HUDEP-2 (cell line): Measurements from ENCODE around the gene ST7.
"Not testable (repeated sequence)": the region's sequence is repeated elsewhere in the genome, so short reads cannot be mapped to it uniquely, and the experiment has no call there.

Experiments
- DNase-seq, 76 experiments: peaks; one replicate each; lab custom pipeline; 2025; ENCODE audit not compliant: unreplicated experiment in 76 of 76; lab: John Stamatoyannopoulos, UW

The ST7 gene

DNA sequence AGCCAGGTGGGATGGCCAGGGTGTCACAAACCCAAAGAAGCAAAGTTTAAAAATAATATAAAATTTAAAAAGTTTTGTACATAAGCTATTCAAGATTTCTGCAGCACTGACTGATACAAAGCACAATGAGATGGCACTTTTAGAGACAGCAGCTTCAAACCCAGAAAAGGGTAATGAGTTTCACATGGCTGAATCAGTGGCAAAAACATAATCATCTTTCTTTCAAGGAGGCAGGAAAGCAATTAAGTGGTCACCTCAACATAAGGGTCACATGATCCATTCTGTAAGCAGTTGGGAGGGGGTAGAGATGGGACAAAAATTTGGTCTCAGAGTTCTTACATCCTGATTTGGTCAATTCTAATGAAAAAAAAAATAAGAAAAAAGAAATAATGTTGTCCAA lies 17.9 kb downstream of the ST7 start:
- DNase-seq: not testable (repeated sequence)

- no peak for DNase-seq
Observed at GRCh38 chr7:116971869-116972268, 18.6 kb downstream of the ST7 start.

DNA sequence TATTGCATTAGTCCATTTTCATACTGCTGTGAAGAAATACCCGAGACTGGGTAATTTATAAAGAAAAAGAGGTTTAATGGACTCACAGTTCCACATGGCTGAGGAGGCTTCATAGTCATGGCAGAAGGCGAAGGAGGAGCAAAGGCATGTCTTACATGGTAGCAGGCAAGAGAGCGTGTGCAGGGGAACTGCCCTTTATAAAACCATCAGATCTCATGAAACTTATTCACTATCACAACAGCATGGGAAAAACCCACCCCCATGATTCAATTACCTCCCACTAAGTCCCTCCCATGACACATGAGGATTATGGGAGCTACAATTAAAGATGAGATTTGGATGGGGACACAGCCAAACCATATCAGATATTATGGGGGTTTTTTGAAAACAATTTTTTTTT lies 21.7 kb downstream of the ST7 start:
- DNase-seq: not testable (repeated sequence)

DNA sequence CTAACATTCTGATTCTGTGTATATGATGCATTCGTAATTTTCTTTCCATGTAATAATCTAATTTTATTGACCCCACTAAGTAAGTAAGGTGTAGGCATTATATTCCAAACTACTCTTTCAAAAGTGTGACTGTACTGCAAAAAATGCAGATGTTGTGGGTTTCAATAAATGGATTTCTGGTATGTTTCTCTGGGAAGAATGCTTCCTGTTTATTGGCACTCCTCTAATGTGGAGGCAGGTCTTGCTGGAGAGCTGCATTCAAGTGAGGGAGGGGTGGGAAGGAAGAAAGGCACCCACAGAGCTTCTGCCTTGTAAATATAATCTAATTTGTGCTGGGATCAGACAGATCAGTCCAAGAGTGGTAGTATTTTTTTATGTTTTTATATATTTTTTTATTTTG lies 23.9 kb downstream of the ST7 start:
- no peak for DNase-seq

DNA sequence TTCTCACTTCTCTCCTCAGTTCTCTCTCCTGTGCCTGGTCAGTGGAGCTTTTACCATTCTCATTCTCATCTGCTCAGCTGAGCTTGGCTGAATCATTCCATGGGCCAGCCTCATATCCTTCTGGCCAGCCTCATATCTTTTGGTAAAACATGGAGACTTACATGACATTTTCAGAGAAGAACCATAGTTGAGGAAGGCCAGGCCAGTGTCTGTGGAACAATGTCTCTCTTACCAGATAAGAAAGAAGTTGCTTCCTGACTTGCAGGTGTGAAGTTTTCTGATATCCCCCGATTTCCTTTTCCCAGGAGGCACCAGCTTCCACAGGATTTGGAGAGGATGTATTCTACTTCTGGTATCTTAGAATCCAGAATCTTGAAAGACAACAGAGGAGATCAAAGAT lies 24.7 kb downstream of the ST7 start:
- DNase-seq: no peak

- DNase-seq: no peak
Observed at GRCh38 chr7:116979430-116979829, 26.1 kb downstream of the ST7 start.

DNA sequence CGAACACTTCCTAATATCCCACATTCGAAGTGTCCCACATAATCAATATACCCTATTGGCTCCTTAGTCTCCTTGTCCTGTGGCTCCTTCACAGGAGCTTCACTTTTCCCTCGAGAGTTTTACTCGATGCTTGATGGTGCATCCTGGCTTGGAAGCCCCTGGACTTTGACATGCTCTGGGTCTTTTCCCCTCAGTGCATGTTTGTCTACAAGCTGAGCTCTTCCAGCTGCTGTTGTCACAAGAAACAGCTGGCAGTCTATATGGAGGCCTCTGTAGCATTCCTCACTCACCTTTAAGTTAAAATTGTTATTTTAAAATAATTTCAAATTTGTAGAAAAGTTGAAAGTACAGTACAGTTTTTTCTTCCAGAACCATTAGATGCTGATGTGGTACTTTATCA lies 27.1 kb downstream of the ST7 start:
- no peak for DNase-seq

- peak in 2 of 76 experiments; percentile 4 to 13 for DNase-seq
Observed at GRCh38 chr7:116981939-116982338, 28.6 kb downstream of the ST7 start.

DNA sequence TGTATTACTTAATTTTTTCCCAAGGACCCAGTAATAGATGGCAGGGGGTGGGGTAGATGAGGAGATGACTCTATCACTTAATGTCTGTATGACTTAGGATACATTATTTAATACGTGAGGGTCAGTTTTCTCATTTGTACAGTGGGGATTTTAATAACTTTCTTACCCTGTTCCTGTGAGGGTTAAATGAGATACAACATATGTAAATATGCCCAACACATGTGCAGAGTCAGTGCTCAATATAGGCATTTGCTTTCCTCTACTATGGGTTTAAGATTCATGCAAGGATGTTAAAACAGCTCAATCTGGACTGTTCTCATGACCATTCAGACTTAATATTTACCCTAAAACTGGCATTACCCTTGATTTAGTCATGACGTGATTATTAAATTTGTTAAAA lies 31.2 kb downstream of the ST7 start:
- no peak for DNase-seq

DNA sequence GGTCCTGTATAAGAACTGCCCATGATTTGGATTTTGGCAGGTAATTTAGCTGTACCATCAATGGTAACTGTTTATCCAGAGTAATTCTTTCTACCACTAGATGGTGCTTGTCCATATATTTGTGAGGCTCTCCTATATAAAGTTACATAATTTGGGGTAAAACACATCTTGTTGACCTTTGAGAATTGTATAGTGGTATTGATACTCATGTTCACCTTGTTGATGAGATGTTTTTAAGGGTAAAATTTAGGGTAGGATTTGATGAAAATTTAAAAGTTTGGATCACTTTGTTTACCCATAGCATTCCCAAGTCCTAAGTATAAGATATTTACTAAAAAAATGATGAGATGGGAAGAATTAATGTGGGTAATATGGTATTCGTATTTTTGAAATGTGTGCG lies 31.6 kb downstream of the ST7 start:
- peak in 15 of 76 experiments; percentile 4 to 51 (median 25) for DNase-seq

DNA sequence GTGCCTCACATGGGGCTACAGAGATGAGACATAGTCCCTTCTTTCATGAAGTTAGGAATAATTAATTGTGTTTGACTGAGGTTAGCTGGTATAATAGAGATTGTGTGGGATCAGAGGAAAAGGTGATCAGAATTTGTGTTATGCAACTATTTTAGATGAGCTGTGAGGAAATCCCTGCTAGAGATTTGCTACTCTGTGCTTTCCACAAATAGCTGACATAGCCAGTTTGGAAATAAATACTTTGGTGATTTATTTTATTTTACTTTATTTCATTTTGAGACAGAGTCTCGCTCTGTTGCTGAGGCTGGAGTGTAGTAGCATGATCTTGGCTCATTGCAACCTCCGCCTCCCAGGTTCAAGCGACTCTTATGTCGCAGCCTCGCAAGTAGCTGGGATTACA lies 32.3 kb downstream of the ST7 start:
- no peak for DNase-seq

GRCh38 chr7:116986611-116987565 lies 33.6 kb downstream of the ST7 start:
- no peak for DNase-seq

DNA sequence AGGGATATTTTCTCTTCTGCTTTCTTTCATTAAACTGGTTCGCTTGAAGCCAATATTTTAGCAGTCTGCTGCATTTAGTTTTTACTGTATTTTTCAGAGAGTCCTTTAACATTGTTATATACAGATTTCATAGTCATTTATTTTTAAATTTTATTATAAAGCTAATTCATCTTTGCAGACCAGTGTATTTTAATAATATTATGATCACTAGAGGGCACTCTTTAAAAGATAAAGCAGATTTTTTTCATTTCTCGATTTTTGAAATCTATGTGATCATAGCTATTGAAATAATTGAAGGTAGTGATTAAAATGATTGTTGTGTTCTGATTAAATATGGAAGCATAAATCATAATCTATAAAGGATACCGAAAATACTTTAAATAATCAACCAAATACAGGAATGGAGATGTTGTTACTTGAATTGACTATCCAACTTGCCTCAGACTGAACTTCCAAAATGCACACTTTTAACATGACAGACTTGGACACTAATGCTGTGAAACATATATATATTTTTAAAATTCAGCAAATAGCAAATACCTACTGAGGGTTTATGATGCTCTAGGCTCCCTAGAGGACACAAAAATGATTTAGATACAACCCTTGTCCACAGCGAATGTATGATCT lies 35.2 kb downstream of the ST7 start:
- no peak for DNase-seq

- no peak for DNase-seq
Observed at GRCh38 chr7:116990056-116990455, 36.8 kb downstream of the ST7 start.

DNA sequence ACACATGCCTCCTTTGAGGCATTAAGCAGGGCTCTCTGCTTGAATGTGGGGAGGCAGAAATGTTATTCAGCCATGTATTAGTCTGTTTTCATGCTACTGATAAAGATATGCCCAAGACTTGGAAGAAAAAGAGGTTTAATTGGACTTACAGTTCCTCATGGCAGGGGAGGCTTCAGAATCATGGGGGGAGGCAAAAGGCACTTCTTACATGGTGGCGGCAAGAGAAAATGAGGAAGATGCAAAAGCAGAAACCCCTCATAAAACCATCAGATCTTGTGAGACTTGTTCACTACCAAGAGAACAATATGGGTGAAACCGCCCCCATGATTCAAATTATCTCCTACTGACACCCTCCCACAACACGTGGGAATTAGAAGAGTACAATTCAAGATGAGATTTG lies 37.9 kb downstream of the ST7 start:
- no peak for DNase-seq

- no peak for DNase-seq
Observed at GRCh38 chr7:116994611-116995010, 41.3 kb downstream of the ST7 start.

- DNase-seq: no peak
Observed at GRCh38 chr7:116997972-116998371, 44.7 kb downstream of the ST7 start.

- no peak for DNase-seq
Observed at GRCh38 chr7:116998567-116999175, 45.4 kb downstream of the ST7 start.

DNA sequence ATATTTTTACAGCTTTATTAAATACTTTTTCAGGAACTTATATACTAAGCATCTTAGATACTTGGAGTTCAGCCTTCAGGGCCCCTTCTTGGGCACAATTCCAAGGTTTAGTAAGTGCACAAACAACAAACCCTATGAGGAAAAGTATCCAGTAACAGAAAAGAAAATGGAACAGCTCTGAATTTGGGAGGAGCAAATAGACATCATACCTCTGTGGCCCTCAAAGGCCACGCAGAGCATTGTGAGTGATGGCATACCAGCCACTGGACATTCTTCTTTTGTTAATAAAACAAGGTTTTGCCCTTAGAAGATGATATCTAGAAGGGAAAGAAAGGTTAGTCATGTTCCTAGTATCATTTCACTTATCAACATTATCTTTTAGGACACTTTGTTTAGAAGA lies 46.0 kb downstream of the ST7 start:
- DNase-seq: no peak

DNA sequence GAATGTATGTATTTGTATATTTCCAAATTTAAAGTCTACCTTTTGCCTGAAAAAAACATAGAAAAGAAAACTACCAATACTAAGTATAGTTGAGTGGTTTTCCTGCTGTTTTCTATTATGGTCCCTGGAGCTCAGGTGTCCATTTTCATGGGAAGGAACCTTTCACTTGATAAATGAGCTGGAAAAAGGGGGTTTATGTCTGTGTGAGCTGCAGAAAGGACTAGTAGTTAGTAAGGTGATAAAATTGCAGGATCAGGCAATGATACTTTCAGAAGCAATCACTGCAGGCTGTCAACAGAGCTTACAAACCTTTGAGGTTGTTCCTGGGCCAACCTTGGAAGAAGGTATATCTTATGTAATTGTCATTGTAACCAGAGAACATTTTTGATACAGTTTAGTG lies 48.0 kb downstream of the ST7 start:
- DNase-seq: no peak

DNA sequence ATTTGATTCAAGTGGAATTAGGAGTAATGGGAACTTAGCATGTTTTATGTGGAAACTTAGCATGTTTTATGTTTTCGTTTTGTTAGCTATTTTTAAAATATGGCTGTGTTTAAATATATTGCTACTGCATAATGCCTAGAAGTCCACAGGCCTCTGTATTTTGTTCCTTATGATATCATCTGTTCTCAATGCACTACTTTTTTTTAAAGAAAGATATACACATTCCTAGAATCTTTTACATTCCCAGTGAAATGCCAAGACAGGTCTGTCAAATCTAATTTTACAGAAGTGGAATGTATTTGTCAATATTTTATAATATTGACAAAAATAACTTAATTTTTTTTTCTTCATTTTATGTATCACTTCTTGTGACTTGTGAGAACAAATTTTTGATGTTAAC lies 51.6 kb downstream of the ST7 start:
- no peak for DNase-seq

DNA sequence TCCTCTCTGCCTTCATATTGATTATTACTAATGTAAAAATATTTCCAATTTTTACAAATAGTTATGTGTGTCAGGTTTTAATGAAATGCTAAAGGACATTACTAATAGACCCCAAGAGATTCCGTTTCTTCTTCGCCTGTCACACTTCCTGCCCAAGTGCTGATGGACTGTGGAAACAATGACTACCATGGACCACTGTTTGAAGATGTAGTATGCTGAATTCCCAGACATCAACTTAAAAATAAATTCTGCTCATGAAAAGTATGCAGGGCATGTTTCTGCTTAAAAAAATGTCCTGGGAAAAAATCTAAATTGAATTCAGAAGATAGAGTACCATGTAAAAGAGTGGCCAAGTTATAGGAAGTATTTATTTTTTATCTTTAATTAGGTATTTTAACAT lies 52.1 kb downstream of the ST7 start:
- no peak for DNase-seq
